Suppressor macrophage (primary cell): ENCODE measurements around the gene IL36RN.

Experiments used
- DNase-seq, 4 experiments: peaks; one replicate each; pipeline ENCODE4 v3.0.0-alpha.2; 2020 to 2022

Gene IL36RN

DNA sequence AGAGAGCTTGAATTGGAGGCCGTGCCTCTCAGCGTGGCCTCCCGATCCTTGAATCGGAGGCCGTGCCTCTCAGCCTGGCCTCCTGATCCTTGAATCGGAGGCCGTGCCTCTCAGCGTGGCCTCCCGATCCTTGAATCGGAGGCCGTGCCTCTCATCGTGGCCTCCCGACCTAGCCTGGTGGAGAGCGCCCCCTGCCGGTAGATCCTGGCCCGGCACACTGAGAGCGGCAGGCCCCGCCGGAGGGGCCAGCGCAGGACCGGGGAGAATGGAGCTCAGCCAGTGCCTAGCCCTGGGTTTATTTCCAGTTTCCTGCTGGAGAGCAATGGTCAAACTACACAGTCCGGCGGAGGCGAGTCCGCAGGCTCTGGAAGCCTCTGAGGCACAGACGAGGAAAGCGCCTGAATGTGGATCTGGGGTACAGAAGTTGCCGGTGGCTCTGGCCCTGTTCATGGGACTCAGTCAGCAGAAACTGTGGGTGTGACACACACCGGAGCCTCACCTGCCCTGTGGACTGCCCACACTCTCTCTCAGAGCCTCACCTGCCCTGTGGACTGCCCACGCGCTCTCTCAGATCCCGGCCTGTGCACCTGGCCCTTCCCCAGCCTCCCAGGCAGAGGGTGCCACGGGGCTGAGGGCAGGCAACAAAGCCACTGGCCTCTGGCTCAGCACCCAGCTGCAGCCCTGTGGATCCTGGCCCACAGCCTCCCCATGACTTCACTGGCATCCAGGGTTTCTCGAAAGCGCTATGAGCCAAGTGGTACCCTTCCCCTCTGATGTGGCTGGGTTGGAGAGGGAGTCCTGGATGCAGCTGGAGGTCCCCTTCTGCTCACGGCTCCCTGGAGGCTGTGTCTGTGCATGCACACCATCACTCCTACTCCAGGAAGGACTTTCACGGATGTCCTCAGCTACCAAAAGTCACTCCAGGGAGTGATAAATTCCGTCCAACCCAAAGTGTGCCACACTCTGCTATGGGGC lies 7.8 kb upstream of the IL36RN start:
- no peak for DNase-seq

DNA sequence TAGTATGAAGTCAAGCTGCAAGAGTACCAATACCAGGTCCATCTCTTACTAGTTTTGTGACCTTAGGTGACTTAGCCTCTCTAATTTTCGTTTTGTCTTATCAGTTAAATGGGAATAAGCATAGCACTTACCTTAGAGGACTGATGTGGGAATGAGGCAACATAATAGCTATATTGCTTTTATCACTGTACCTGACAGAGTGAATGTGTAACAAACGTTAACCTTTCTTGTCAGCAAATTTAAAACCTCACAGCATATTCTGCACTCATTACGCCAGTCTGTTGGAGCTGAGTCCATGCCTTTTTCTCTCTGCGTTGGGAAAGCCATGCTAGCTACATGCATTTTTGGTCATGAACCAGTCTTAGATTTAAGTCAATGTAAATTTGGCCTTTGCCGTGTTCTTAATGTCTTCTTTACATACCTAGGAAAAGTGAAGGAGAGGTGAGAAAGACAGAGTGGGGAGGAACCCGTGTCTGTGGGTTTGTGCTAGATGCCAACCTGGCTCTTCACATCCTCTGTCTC lies 6.5 kb upstream of the IL36RN start, which contains the start of gene IL36B:
Gene IL36B, minus strand, starts transcription at position 472 of the 522 bp plus-strand sequence.
- no peak for DNase-seq

DNA sequence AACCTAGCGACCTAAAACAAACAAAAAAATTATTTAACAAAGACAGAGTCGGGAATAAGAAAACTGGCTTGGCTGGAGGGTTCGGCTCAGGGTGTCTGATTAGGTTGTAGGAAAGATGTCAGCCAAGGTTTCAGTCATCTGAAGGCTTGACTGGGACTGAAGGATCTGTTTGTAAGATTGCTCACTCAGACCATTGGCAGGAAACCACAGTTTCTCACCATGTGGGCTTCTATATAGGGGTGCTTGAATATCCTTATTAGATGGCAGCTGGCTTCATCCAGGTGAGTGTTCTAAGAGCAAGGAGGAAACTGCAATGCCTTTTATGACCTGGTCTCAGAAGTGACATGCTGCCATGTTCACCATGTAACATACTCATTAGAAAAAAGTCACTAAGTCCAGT lies 5.3 kb upstream of the IL36RN start:
- no peak for DNase-seq

DNA sequence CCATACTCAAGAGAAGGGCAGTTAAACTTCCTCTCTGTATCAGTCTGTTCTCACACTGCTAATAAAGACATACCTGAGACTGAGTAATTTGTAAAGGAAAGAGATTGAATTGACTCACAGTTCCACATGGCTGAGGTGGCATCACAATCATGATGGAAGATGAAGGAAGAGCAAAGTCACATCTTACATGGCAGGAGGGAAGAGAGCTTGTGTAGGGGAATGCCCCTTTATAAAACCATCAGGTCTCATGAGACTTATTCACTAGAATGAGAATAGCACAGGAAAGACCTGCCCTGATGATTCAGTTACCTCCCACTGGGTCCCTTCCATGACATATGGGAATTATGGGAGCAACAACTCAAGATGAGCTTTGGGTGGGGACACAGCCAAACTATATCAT lies 4.9 kb upstream of the IL36RN start:
- DNase-seq = peak in 2 of 4 experiments; percentile 19 to 38

DNA sequence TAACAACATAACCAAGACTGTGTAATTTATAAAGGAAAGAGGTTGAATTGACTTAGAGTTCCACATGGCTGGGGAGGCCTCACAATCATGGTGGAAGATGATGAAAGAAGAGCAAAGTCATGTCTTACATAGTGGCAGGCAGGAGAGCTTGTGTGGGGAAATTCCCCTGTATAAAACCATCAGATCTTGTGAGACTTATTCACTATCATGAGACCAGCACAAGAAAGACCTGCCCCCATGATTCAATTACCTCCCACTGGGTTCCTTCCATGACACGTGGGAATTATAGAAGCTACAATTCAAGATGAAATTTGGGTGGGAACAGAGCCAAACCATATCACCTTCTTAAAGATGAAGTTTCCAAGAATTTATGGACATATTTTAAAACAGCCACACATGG lies 2.5 kb upstream of the IL36RN start:
- peak; percentile 47 to 89 (median 76) for DNase-seq

DNA sequence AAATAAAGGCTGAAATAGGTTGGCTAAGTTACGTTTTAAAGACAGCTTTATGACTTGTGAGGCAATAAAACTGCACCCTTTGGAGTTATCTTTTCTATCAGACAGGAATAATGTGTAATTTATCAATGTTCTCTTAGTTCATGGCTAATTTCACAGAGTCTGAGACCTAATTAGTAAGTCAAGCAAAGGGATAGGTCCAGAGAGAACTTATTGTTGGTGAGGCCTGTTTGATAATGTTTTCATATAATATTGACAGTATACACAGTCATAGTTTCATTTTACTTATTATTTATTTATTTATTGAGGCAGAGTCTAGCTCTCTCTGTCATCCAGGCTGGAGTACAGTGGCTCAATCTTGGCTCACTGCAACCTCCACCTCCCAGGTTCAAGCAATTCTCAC lies 1.9 kb upstream of the IL36RN start:
- no peak for DNase-seq

DNA sequence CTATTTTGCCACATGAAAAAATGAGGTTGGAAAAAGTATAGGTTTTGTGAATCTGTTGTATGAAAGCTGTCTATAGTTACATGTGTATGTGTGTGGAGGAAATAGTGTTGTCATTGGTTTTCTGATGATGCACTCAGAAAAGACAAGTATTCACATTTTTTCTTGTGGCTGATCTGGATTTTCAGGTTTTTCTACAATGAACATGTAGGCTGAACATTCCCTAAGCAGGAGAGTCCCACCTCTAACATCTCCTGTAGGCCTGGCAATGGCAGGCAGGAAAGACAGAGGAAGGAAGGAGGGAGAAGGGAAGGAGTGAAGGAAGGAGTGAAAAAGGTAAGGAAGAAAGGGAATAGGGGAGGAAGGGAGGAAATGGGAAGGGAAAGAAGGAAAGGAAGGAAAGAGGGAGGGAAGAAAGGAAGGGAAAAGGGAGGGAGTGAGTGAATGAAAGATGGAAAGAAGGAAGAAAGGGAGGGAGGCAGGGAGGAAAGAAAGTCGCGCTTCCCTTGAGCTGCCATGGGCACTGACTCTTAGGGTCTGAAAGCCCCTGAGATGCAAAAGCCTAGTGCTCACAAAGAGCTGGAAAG lies 495 bp upstream of the IL36RN start:
- peak in 1 of 4 experiments; percentile 8 for DNase-seq

DNA sequence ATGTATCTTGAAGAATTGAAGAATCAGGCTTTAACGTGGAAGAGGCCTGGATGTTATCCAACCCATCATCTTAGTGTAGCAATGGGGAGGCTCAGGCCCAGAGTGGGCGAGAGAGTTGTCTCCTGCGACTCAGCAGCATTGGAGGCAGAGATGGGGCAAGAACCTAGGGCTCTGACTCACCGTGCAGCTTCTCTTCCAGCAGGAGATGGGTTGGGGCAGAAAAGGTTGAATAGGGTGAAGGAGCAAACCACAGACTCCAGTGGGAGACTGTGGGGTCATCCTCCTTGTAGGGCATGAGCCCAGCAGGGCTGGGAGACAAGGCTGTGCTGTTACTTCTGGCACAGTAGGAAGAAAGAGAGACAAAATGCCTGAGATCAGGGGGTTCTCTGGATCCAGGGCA lies 1.4 kb downstream of the IL36RN start:
- DNase-seq = peak; percentile 69 to 86 (median 84)

DNA sequence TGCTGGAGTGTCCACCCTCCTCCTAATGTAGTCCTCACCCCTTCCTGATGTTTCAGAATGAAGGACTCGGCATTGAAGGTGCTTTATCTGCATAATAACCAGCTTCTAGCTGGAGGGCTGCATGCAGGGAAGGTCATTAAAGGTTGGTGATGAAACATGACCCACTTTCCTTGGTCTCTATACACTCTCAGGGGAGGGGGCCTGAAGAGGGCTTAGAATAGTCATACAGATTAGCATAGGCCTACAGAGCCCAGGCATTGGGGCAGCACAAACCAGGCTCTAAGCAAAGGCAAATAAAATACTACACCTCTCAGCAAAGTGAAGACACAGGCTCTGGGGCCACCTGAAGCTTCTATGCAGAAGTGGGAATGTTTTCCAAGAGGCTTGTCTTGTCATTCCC lies 1.8 kb downstream of the IL36RN start:
- no peak for DNase-seq

DNA sequence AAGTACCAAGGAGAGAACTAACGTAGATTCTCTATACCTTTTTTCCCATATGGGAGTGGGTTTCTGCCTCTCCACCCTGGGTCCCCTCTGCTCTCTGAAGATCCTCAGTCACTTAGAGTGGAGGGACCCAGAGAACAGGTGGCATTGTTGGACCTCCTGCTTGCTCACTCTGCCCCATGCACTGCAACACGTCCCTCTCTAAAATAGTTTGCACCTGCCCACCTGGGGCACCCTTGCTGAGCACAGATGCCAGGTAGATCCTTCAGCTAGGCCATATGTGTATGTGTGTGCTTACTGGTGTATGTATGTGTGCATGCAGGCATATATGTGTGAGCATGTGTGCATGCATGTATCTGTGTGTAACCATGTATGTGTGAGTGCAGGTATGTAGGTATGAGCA lies 2.2 kb downstream of the IL36RN start:
- DNase-seq = no peak

DNA sequence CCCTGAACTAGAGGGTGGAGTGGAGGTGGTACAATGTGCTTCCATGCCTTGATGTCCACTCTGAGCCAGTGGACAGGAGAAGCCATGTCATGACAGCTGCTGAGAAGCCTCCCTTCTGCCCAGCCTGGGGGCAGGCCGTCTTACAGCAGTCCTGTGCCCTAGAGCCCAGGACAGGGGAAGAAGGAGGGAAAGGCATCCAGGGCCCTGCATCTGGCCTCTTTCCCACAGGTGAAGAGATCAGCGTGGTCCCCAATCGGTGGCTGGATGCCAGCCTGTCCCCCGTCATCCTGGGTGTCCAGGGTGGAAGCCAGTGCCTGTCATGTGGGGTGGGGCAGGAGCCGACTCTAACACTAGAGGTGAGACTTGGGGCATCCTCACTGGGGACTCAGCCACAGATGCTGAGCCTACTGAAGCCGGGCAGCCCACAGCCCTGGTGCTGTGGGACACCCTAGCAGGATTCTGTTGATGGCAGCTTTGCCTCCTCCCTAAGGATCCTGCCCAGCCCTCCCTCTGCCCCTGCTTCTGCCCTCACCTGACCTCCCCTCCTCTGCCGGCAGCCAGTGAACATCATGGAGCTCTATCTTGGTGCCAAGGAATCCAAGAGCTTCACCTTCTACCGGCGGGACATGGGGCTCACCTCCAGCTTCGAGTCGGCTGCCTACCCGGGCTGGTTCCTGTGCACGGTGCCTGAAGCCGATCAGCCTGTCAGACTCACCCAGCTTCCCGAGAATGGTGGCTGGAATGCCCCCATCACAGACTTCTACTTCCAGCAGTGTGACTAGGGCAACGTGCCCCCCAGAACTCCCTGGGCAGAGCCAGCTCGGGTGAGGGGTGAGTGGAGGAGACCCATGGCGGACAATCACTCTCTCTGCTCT lies 3.1 kb downstream of the IL36RN start:
- DNase-seq = no peak

DNA sequence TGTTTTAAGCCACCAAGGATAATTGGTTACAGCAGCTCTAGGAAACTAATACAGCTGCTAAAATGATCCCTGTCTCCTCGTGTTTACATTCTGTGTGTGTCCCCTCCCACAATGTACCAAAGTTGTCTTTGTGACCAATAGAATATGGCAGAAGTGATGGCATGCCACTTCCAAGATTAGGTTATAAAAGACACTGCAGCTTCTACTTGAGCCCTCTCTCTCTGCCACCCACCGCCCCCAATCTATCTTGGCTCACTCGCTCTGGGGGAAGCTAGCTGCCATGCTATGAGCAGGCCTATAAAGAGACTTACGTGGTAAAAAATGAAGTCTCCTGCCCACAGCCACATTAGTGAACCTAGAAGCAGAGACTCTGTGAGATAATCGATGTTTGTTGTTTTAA lies 5.3 kb downstream of the IL36RN start:
- DNase-seq = no peak

DNA sequence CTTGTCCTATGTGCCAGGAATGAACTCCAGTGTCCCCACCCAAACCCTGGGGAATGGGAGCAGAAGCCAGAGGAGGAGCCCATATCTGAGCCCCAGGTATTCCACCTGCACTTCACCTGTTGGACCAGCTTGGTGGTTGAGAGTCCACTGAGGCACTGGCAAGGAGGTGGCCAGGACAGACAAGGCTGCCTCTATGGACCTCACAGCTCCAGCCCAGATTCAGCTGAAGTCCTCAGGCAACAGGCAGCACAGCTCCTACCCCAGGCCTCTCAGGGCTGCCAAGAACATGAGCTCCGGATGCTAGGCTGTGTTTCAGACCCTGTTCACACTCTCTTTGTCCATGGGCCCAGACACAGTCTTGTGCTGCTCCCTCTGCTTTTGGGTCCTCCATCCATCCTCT lies 5.9 kb downstream of the IL36RN start:
- DNase-seq = no peak

DNA sequence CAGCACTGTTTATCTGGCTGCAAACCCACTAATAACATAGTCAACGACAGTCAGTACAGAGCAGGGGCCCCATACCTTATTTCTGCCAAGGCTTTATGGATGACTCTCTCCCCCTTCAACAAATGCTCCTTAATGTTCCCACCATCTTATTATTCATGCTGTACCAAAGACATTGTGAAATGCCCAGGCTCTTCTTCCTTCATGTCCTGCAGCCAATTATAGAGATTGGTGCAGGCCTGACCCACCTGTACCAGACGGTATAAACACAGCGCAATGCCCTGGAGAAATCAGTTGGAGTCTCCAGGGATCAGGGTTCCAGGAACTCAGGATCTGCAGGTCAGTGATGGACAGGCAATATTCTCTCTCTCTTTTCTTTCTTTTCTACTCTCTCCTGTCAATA lies 8.7 kb downstream of the IL36RN start, which contains the start of gene IL1F10:
Gene IL1F10, plus strand, starts transcription at position 290 of the 400 bp plus-strand sequence. CDS start 4,769 bp downstream, outside the sequence.
- no peak for DNase-seq

DNA sequence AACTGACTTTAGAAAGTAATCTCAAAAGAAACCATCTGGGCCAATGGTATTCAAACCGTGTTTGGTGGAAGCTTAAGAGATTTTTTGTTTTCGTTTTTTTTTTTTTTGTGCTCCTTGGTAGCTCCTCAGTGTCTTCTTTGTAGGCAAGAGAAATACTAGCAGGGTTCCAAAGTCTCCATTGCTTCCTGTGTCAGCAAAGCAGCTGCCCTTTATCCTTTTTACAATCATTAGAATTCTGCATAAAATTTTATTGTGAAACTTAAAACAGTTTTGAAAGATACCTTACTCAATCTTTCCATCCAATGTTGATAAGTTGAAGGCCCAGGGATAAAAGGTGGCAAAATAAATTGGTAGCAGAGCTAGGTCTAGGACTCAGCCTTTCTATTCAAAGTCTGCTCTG lies 9.3 kb downstream of the IL36RN start:
- DNase-seq = no peak

DNA sequence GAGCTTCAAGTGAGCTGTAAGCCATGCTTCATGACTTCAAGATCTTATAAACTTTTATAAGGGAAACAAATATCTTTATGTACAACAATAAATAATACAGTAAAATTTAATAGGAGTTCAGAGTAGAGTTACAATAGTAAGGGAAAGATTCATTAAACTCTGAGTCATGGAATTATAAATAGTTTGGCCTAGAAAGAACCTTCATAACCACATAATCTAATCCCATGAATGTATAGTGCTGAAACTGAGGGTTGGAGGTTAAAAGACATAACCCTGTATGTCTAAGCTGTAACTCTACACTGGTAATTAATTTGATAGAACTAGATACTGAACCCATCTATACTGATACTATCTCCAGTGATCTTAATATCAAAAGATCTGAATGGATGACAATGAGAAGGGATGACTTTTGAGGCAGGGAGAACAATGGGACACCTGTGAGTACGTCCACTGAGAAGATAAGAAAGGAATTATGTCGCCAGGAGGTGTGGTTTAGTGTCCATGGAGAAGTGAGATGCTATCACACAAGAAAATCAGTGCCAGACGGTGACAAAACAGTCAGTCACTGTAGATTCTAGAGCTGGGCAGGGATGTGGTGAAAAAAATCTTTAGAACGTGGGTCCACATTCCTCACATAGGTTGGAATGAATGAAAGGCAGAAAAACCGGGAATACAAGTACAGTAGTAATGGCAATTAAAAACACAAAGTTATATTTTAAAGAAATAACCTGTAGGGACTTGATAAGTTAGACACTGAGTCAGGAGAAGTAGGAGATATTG lies 9.9 kb downstream of the IL36RN start:
- no peak for DNase-seq

DNA sequence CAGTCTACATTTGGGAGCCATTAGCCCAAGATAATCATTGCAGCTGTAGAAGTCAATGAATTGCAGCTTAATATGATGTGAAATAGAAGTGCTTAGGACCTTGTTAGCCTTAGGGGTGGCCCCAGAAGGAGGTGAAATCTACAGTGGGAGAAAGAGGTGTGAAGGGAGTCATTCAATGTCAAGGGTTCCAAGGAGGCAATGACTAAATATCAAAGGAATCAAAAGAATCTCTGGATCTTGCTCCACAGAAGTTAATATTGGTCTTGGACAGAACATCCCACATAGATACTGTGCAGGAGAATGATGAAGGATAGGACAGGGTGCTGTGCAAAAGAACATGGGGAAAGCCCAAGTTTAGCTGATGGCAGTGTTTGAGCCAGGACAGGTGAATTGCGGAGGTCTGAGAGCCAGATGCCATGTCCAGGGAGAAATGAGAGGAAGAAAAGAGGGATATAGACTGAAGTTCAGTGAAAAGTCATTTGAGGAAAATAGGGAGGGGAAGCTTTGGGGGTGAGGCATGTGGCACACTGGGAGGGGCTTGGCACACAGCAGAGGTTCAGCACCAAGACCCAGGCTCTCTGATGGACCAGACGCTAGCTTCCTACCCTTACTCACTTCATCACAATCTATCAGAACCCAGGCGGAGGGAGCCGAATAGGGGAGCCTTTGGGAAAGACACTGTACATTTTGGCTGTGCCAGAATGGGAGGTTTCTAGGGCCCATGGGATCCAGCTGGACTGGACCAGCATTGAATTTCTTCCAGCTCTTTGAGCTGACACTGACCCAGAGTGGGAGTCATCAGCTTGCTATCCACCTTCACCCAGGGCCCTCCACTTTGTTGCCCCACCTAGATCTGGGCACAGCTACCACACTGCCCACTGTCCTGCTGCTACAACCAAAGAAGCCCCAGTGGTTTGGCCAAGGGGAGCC lies 10.9 kb downstream of the IL36RN start:
- no peak for DNase-seq

DNA sequence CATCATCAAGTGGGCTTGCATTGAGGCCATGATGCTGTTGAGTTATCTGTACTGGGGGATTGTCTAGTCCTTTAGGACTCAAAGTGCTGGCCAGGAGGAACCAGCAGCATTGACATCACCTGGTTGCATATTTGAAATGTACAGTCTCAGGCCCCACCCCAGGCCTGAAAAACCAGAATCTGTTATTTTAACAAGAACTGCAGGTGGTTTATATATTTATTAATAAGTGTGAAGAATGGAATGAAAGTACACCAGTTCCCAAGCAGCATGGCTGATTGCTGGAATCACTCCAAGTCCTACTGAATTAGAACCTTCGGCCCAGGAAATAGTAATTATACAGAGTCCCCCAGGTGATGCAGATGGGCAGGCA lies 11.6 kb downstream of the IL36RN start:
- no peak for DNase-seq

DNA sequence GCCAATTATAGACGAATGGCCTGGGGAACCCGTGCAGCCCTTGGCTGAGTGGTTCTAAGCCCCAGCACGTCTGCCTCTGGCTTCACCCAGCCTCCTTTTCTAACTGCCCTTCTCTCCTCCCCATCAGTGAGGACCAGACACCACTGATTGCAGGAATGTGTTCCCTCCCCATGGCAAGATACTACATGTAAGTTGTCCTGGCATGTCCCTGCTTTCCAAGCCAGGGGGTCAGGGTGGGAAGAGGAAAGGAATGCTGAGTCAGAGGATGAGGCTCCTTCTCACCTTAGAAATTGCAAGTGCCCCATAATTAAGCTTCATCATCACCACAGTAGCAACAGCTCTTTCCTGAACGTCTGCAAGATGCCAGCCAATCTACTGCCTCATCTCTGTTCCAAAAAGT lies 13.6 kb downstream of the IL36RN start:
- DNase-seq = no peak

DNA sequence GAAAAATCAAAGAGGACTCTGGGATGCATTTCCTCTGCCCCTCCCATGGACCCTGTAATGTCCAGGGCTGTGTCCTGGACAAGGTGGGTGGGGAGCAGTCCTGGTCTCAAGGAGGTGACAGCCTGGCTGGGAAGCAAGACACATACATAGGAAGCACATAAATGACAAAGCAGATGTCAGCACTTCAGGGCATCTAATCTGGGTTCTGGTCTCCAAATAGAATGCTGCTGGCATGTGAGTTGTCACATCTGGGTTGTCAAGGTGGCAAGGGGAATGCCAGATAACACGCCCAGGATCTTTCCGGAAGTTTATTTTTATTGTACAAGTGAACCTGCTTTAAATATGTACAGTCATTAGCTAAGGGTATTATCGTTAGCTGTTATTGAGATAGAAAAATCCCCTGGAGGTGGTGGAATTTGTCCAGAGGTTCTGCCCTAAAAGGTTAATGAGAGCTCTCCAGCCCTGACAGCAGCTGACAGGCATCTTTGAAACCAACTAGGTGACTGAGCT lies 14.4 kb downstream of the IL36RN start:
- no peak for DNase-seq

DNA sequence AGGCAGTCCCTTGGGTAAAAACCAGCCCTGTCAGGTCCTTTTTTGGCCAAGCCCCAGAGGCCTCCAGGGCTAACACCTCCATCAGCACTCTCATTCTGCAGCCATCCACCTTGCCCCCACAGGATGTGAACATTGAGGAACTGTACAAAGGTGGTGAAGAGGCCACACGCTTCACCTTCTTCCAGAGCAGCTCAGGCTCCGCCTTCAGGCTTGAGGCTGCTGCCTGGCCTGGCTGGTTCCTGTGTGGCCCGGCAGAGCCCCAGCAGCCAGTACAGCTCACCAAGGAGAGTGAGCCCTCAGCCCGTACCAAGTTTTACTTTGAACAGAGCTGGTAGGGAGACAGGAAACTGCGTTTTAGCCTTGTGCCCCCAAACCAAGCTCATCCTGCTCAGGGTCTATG lies 16.0 kb downstream of the IL36RN start:
- no peak for DNase-seq
